Gastroesophageal sphincter (tissue), 3 donors: ENCODE data around the gene ANXA1.

ENCODE experiments used
- CTCF ChIP-seq, 4 experiments: fragments of 200-600 bp in 2 of 4; fragments of 450-650 bp in 2 of 4; sonication (generic) in 1 of 4; IDR thresholded peaks; one replicate each; pipeline ENCODE4 v1.5.1; 2017 to 2019; ENCODE audit warnings: antibody characterized with exemption in 4 of 4, mild to moderate bottlenecking in 2 of 4, moderate library complexity in 2 of 4
- EP300 ChIP-seq: sonication (generic); formaldehyde crosslinking; IDR thresholded peaks from one replicate; pipeline ENCODE4 v1.6.1; 2017; ENCODE audit warnings: antibody characterized with exemption, mild to moderate bottlenecking
- POLR2A ChIP-seq, 2 donors: fragments of 450-650 bp; IDR thresholded peaks; one replicate each; pipeline ENCODE4 v1.6.1; 2017; ENCODE audit warnings: antibody characterized with exemption in 2 of 2, mild to moderate bottlenecking in 2 of 2, moderate library complexity in 1 of 2
- POLR2AphosphoS5 ChIP-seq: sonication (generic); formaldehyde crosslinking; IDR thresholded peaks from one replicate; pipeline ENCODE4 v1.6.1; 2017; ENCODE audit warnings: antibody characterized with exemption

GRCh38 chr9:73131461-73131860, 20.2 kb upstream of the ANXA1 start:
- TF ChIP-seq POLR2A (IDR thresholded peaks at IDR 0.05): no peak
- TF ChIP-seq CTCF (IDR thresholded peaks at IDR 0.05): no peak
- TF ChIP-seq EP300: no peak
- no peak for TF ChIP-seq POLR2AphosphoS5
